Common myeloid progenitor, CD34-positive (primary cell): ENCODE measurements around the gene UNK.
A peak's percentile ranks its signal among the peaks of the same experiment; 100 is the strongest.
"Not testable (repeated sequence)": the region's sequence is repeated elsewhere in the genome, so short reads cannot be mapped to it uniquely, and the experiment has no call there.

ENCODE experiments used
- CTCF ChIA-PET: fragments of 350-600 bp; sonication (Branson Sonifier 250); formaldehyde crosslinking; loops from one replicate; lab custom pipeline; 2021; ENCODE audit warnings: antibody characterized with exemption; lab: Charles Lee
- POLR2A ChIA-PET: fragments of 350-600 bp; sonication (Branson Sonifier 250); formaldehyde crosslinking; loops from one replicate; lab custom pipeline; 2021; ENCODE audit warnings: antibody characterized with exemption; lab: Charles Lee
- DNase-seq, 3 donors: peaks; one replicate each; pipeline versions ENCODE4 v3.0.0 to v3.0.0-alpha.2; 2013
- H3K27ac ChIP-seq, 2 experiments: 1 replicate in 1 of 2; 2 replicates in 1 of 2; pipeline ENCODE4 v1.7.0; 2013; ENCODE audit warnings: inconsistent platforms in 2 of 2, low read length in 2 of 2, mild to moderate bottlenecking in 2 of 2, low read depth in 1 of 2, moderate library complexity in 1 of 2; ENCODE audit not compliant: severe bottlenecking in 2 of 2, insufficient read depth in 1 of 2, poor library complexity in 1 of 2
- H3K27me3 ChIP-seq, 5 experiments: replicated peaks in 2 of 5; 1 replicate in 3 of 5; 2 replicates in 2 of 5; pipeline versions ENCODE4 v1.6.1 to v1.7.0; 2013; ENCODE audit warnings: low read length in 4 of 5, mild to moderate bottlenecking in 2 of 5, moderate library complexity in 2 of 5, inconsistent platforms in 1 of 5; ENCODE audit not compliant: insufficient read depth in 5 of 5, control insufficient read depth in 4 of 5
- H3K36me3 ChIP-seq, 4 experiments: 1 replicate in 2 of 4; 2 replicates in 2 of 4; pipeline versions ENCODE4 v1.6.1 to v1.7.0; 2013; ENCODE audit warnings: low read length in 3 of 4, control low read depth in 1 of 4, mild to moderate bottlenecking in 1 of 4; ENCODE audit not compliant: control insufficient read depth in 4 of 4, insufficient read depth in 4 of 4
- H3K4me1 ChIP-seq, 4 experiments: 1 replicate in 3 of 4; 2 replicates in 1 of 4; pipeline versions ENCODE4 v1.6.1 to v1.7.1; 2013; ENCODE audit warnings: low read length in 3 of 4, mild to moderate bottlenecking in 3 of 4, control low read depth in 1 of 4, inconsistent platforms in 1 of 4, moderate library complexity in 1 of 4; ENCODE audit not compliant: control insufficient read depth in 4 of 4, insufficient read depth in 4 of 4; ENCODE audit errors: control extremely low read depth in 1 of 4
- H3K4me3 ChIP-seq, 7 experiments: 1 replicate in 4 of 7; 2 replicates in 3 of 7; pipeline versions ENCODE4 v1.5.1 to v1.7.0; 2013; ENCODE audit warnings: mild to moderate bottlenecking in 7 of 7, low read length in 6 of 7, moderate library complexity in 6 of 7, inconsistent platforms in 2 of 7, low read depth in 2 of 7, control low read depth in 1 of 7; ENCODE audit not compliant: insufficient read depth in 4 of 7, control insufficient read depth in 1 of 7; ENCODE audit errors: extremely low read depth in 1 of 7
- H3K9me3 ChIP-seq, 5 experiments: 1 replicate in 4 of 5; 2 replicates in 1 of 5; pipeline versions ENCODE4 v1.6.1 to v1.7.1; 2013; ENCODE audit warnings: low read length in 4 of 5, mild to moderate bottlenecking in 2 of 5, inconsistent platforms in 1 of 5, low read depth in 1 of 5, moderate library complexity in 1 of 5; ENCODE audit not compliant: control insufficient read depth in 4 of 5, insufficient read depth in 2 of 5; ENCODE audit errors: control extremely low read depth in 1 of 5
- WGBS: methylation state at CpG from one replicate; pipeline ENCODE4 v1.1.5; 2013; ENCODE audit not compliant: insufficient coverage; 5-methylcytosine and 5-hydroxymethylcytosine counted together

The UNK gene

GRCh38 chr17:75808549-75808904, 23.9 kb downstream of the UNK start:
- Histone ChIP-seq H3K4me1 (peaks cover 0 to 5% (median 0%) of the 10 kb centered on the region in 4 experiments), H3K9me3 (no peaks in the 10 kb centered on the region), H3K4me3 (no peak overlapping the region), H3K27ac (no peak overlapping the region), H3K36me3 (peaks cover 7 to 44% (median 38%) of the 10 kb centered on the region in 4 experiments), H3K27me3 (no peaks in the 10 kb centered on the region)
- ChIA-PET CTCF (interaction anchor here (1.6 kb wide), 1 partner anchor 9 kb away, joined by 4 read pairs; no protein-coding TSS in a partner anchor), POLR2A (no interaction called here)
- DNase-seq, result no peak
- WGBS, result 83% methylated on average over 2 of the region's 4 CpGs

GRCh38 chr17:75808905-75809621, 24.5 kb downstream of the UNK start:
- ChIA-PET CTCF (interaction anchor here (1.6 kb wide), 1 partner anchor 9 kb away, joined by 4 read pairs; no protein-coding TSS in a partner anchor), POLR2A (no interaction called here)
- no peaks in the 10 kb centered on the region for H3K4me1 ChIP-seq
- no peak overlapping the region for H3K4me3 ChIP-seq
- WGBS, result 98% methylated on average over 12 of the region's 18 CpGs
- peak overlapping the region in 1 of 2 experiments; percentile 39 for H3K27ac ChIP-seq
- DNase-seq, result no peak
- no peaks in the 10 kb centered on the region for H3K27me3 ChIP-seq
- no peaks in the 10 kb centered on the region for H3K9me3 ChIP-seq
- peaks cover 9 to 50% (median 43%) of the 10 kb centered on the region in 4 experiments for H3K36me3 ChIP-seq

GRCh38 chr17:75809631-75810111, 25.1 kb downstream of the UNK start:
- ChIA-PET CTCF (no interaction called here), POLR2A (no interaction called here)
- Histone ChIP-seq H3K27ac (peak overlapping the region in 1 of 2 experiments; percentile 39), H3K4me3 (no peak overlapping the region), H3K27me3 (no peaks in the 10 kb centered on the region), H3K36me3 (peaks cover 13 to 54% (median 47%) of the 10 kb centered on the region in 4 experiments), H3K4me1 (no peaks in the 10 kb centered on the region), H3K9me3 (no peaks in the 10 kb centered on the region)
- WGBS, result 97% methylated on average over 24 of the region's 24 CpGs
- no peak for DNase-seq

- ChIA-PET CTCF (interaction anchor here (0.7 to 3.8 kb wide), 2 partner anchors 16 to 80 kb away, joined by 3 to 18 read pairs; no protein-coding TSS in a partner anchor), POLR2A (no interaction called here)
- no peaks in the 10 kb centered on the region for H3K4me1 ChIP-seq
- H3K27ac ChIP-seq, result no peak overlapping the region
- no peak for DNase-seq
- H3K9me3 ChIP-seq, result no peaks in the 10 kb centered on the region
- peaks cover 17 to 59% (median 51%) of the 10 kb centered on the region in 4 experiments for H3K36me3 ChIP-seq
- H3K27me3 ChIP-seq, result no peaks in the 10 kb centered on the region
- no peak overlapping the region for H3K4me3 ChIP-seq
- WGBS, result 100% methylated on average over 2 of the region's 5 CpGs
Observed at GRCh38 chr17:75810216-75810615, 25.6 kb downstream of the UNK start.

GRCh38 chr17:75810756-75811155, 26.1 kb downstream of the UNK start:
- ChIA-PET POLR2A (interaction anchor here (0.7 kb wide), 1 partner anchor 14 kb away, joined by 4 read pairs; no protein-coding TSS in a partner anchor), CTCF (interaction anchor here (0.7 to 3.8 kb wide), 3 partner anchors 16 to 79 kb away, joined by 3 to 18 read pairs (median 3); no protein-coding TSS in a partner anchor)
- H3K27me3 ChIP-seq, result not testable (repeated sequence)

GRCh38 chr17:75811174-75811573, 26.6 kb downstream of the UNK start:
- Histone ChIP-seq H3K4me3 (no peak overlapping the region), H3K27ac (no peak overlapping the region), H3K27me3 (no peaks in the 10 kb centered on the region), H3K9me3 (no peaks in the 10 kb centered on the region), H3K4me1 (no peaks in the 10 kb centered on the region), H3K36me3 (peaks cover 19 to 66% (median 58%) of the 10 kb centered on the region in 4 experiments)
- DNase-seq, result no peak
- WGBS, result 97% methylated on average over 6 of the region's 7 CpGs
- ChIA-PET POLR2A (interaction anchor here (0.7 kb wide), 1 partner anchor 14 kb away, joined by 4 read pairs; no protein-coding TSS in a partner anchor), CTCF (interaction anchor here (1.0 to 3.8 kb wide), 2 partner anchors 15 to 45 kb away, joined by 3 to 18 read pairs; no protein-coding TSS in a partner anchor)

More at GRCh38 chr17:75810756-75811155, 26.1 kb downstream of the UNK start:
- not testable (repeated sequence) for H3K4me1 ChIP-seq, H3K27ac ChIP-seq, H3K4me3 ChIP-seq, DNase-seq, H3K9me3 ChIP-seq
- H3K36me3 ChIP-seq, result peaks cover 17 to 62% (median 54%) of the 10 kb centered on the region in 4 experiments
- WGBS, result 98% methylated on average over 11 of the region's 11 CpGs
